BJ (cell line): ENCODE results near the gene WASF3. TPM values are rescaled to one million over a fixed set of nuclear protein-coding genes. Genes with fewer than 3 reads are reported as not detected.

Experiments used
- CTCF ChIA-PET: fragments of 350-600 bp; formaldehyde crosslinking; extraction: SDS; loops from one replicate; lab custom pipeline; 2021; ENCODE audit warnings: antibody characterized with exemption, inconsistent platforms; lab: Yijun Ruan, JAX
- POLR2A ChIA-PET: fragments of 300-600 bp; sonication (Branson Sonifier 250); formaldehyde crosslinking; extraction: SDS; loops from one replicate; lab custom pipeline; 2021; ENCODE audit warnings: antibody characterized with exemption; lab: Charles Lee
- DNase-seq: peaks from one replicate; pipeline ENCODE4 v3.0.0-alpha.2; 2011; ENCODE audit warnings: low read depth
- H3K27me3 ChIP-seq: 2 replicates; pipeline ENCODE4 v1.6.0; 2011; ENCODE audit warnings: low read length; ENCODE audit not compliant: control insufficient read depth, insufficient read depth
- H3K36me3 ChIP-seq: 2 replicates; pipeline ENCODE4 v1.5.1; 2011; ENCODE audit warnings: low read length; ENCODE audit not compliant: control insufficient read depth, insufficient read depth
- H3K4me3 ChIP-seq: 2 replicates; pipeline ENCODE4 v1.5.1; 2011; ENCODE audit warnings: low read depth, mild to moderate bottlenecking, control low read depth, low read length
- polyA plus RNA-seq: library from polyadenylated mRNA; depleted of rRNA; stranded (reverse); fragments of >200 nt; gene quantifications from 2 replicates; pipeline ENCODE4 v1.2.3, GENCODE V29; 2011
- TF ChIP-seq, protein P1 (sequence below): IDR thresholded peaks from 2 replicates; pipeline ENCODE4 v1.5.1; 2011; ENCODE audit warnings: low read depth, mild to moderate bottlenecking, control low read depth, inconsistent platforms, low read length, moderate library complexity; ENCODE audit not compliant: insufficient read depth

The WASF3 gene
- polyA plus RNA-seq, 1 experiment: 9.5 TPM

DNA sequence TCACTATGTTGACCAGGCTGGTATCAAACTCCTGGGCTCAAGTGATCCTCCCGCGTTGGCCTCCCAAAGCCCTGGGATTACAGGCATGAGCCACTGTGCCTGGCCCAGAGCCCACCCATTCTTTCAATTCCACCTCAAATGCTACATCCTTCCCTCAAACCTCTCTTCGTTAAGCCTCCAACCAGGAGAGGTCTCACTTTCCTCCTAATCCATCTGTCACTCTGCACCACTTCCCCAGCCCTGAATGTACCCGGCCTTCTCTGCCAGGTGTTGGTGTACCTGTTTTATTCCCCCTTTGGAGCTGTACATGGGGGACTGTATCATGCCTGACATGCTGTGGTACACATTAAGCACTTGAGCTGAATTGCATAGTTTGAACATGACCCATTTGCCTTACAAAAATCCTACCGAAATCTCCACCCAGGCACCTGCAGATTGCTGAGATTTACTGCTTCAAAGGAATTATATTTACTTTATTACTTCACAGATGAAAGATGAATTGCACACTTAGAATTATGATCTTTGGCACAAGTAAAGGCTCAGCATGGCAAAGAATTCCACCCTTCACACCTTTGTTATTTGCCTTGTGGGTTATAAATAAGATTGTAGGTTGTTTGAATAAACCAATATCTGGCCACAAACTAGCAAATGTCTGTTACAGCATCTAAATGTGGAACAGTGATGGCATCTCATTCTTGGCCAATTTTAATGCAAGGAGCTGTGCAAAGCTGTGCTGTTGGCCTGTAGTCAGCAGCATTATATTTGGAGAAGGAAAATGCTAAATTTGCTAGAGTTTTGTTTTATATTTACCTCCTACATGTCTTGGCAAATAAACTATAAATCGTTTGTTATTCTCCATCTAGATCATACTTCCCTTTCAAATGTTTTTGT lies 15.6 kb upstream of the WASF3 start:
- Histone ChIP-seq H3K4me3 (no peak overlapping the region), H3K36me3 (no peaks in the 10 kb centered on the region), H3K27me3 (peaks cover 15% of the 10 kb centered on the region)
- ChIA-PET CTCF (interaction anchor here (0.6 kb wide), 1 partner anchor 47 kb away, joined by 4 read pairs; no protein-coding TSS in a partner anchor), POLR2A (no interaction called here)
- TF ChIP-seq, protein P1, sequence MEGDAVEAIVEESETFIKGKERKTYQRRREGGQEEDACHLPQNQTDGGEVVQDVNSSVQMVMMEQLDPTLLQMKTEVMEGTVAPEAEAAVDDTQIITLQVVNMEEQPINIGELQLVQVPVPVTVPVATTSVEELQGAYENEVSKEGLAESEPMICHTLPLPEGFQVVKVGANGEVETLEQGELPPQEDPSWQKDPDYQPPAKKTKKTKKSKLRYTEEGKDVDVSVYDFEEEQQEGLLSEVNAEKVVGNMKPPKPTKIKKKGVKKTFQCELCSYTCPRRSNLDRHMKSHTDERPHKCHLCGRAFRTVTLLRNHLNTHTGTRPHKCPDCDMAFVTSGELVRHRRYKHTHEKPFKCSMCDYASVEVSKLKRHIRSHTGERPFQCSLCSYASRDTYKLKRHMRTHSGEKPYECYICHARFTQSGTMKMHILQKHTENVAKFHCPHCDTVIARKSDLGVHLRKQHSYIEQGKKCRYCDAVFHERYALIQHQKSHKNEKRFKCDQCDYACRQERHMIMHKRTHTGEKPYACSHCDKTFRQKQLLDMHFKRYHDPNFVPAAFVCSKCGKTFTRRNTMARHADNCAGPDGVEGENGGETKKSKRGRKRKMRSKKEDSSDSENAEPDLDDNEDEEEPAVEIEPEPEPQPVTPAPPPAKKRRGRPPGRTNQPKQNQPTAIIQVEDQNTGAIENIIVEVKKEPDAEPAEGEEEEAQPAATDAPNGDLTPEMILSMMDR: no peak
- DNase-seq: no peak

DNA sequence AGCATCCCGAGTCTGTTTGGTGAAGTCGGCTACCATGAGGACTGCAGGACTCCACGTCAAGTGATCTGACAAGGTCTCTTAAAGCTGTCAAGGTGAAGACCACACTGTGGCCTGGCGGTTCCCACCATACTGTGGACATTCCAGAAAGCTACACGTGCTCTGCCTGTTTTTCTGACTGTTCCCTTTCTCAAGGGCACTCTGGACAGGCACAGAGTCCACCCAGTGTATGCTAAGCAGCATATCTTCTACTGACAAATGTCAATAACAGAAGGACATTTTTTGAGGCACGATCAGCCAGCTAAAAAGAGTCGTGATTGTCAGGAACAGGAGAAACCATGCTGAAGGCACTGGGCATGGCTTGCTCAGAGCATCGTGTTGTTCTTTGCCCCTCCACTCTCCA lies 12.8 kb upstream of the WASF3 start:
- CTCF ChIA-PET: no interaction called here
- TF ChIP-seq, protein P1: no peak

DNA sequence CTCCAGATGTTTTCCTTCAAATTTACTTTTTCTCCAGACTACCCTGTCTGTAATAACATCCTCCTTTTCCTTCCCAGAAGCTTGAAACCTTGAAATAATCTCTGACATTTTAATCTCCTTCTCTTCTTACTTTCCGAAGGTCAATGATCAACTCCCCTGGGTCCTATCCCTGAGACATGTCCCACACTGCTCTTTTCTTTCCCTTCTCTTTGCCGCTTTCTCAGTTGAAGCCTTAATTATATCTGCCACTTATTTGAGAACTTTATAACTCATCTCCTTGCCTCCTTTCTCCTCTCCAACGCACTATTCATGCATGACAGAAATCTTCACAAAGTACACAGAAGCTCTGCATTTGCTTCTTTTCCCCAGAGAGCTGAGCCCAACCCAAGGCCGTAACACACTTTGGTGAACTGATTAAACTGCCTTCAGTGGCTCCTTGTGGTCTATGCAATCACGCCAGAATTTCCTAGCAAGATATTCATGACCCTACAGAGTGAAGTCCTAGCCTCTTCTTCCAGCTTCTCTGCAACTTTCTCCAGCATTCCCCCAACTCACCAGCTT lies 9.2 kb upstream of the WASF3 start:
- H3K36me3 ChIP-seq: no peaks in the 10 kb centered on the region
- DNase-seq: no peak
- TF ChIP-seq, protein P1: no peak
- no peak overlapping the region for H3K4me3 ChIP-seq
- POLR2A ChIA-PET: no interaction called here
- CTCF ChIA-PET: no interaction called here
- H3K27me3 ChIP-seq: peaks cover 5% of the 10 kb centered on the region; the same call in 1 of the 2 replicates

More for the DNA sequence above, 12.8 kb upstream of the WASF3 start:
- POLR2A ChIA-PET: no interaction called here
- Histone ChIP-seq H3K27me3 (peaks cover 15% of the 10 kb centered on the region), H3K4me3 (no peak overlapping the region), H3K36me3 (no peaks in the 10 kb centered on the region)
- no peak for DNase-seq

DNA sequence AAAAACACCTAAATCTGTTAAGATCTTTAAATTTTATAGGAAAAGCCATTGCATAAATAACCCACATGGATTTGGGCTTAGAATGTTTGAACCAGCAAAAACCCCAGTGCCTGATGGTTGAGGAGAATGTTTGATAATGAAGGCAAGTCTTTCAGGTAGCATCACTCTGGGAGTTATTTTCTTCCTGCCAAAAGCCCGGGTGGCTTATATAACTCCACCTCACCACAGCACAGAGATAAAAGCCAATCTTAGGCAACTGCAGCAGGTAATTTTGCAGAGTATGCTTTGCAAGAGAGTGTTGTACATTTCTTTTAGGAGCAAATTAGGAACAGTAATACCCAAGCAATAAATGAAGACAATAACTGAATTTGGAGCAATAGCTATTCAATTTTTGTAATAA lies 7.8 kb upstream of the WASF3 start:
- TF ChIP-seq, protein P1: no peak
- DNase-seq: no peak
- Histone ChIP-seq H3K27me3 (peaks cover 4% of the 10 kb centered on the region; the same call in 1 of the 2 replicates), H3K36me3 (no peaks in the 10 kb centered on the region), H3K4me3 (no peak overlapping the region)
- ChIA-PET CTCF (no interaction called here), POLR2A (no interaction called here)

DNA sequence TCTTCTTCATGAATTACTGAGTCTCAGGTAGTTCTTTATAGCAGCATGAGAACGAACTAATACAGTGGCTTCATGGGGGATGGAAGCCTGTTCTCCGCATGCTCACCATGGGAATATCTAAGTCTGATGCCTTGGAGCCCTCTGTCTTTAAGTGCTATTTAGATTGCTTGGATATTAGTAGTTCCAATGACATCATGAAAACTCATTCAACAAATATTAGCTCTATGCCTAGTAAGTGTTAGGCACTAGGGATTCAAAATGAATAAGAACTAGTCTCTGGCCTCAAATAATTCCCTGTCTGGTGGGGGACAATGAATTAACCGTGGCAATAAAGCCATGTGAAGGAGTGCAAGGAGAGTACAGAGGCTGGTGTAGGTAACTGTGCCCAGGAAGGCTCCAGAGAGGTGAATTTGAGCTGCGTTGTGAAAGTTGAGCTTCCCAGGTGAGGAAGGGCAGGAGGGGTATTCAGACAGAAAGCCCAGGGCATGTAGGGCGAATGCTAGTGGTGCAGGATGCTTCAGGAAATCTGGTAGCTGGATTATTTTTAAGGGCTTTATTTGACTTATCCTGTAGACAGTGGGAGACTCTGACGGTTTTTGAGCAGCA lies 6.1 kb upstream of the WASF3 start:
- POLR2A ChIA-PET: no interaction called here
- no peaks in the 10 kb centered on the region for H3K36me3 ChIP-seq
- peaks cover 3% of the 10 kb centered on the region; the same call in 1 of the 2 replicates for H3K27me3 ChIP-seq
- no peak overlapping the region for H3K4me3 ChIP-seq
- TF ChIP-seq, protein P1: no peak
- CTCF ChIA-PET: no interaction called here
- DNase-seq: no peak
